ENCODE data around the gene FAM241A. TPM values are rescaled to one million over a fixed set of nuclear protein-coding genes. Genes with fewer than 3 reads are reported as not detected.

FAM241A gene
- total RNA-seq, 1 experiment from 2014 or later, result 0.90 TPM

- no peaks in the 10 kb centered on the region for H3K27me3 ChIP-seq (ENCODE audit: control insufficient read depth, insufficient read depth, low read length)
- H3K4me3 ChIP-seq (ENCODE audit: low read depth in 2 of 2, low read length in 2 of 2), result no peak overlapping the region
- no peak for TF ChIP-seq REST (IDR thresholded peaks at IDR 0.05; ENCODE audit: insufficient read depth in 1 of 2, low read depth in 2 of 2, low read length in 1 of 2)
- no peak for TF ChIP-seq TCF7L2 (IDR thresholded peaks at IDR 0.05; ENCODE audit: low read depth, low read length)
- no peak for TF ChIP-seq SIN3A (IDR thresholded peaks at IDR 0.05; ENCODE audit: borderline replicate concordance, insufficient read depth, low read depth, low read length)
- no peak for TF ChIP-seq CTCF (IDR thresholded peaks at IDR 0.05)
- no peak for TF ChIP-seq POLR2AphosphoS5 (IDR thresholded peaks at IDR 0.05; ENCODE audit: low read depth, low read length)
- intact Hi-C loops (cut with micrococcal nuclease; ENCODE audit: unreplicated experiment), result no loop called here
- H3K9me3 ChIP-seq (ENCODE audit: control insufficient read depth, insufficient read depth, low read depth, low read length), result no peaks in the 10 kb centered on the region
- no peak overlapping the region for H3K27ac ChIP-seq (ENCODE audit: low read length)
- in situ Hi-C loops (cut with HindIII; ENCODE audit: low pct_unique_long_range_greater_than_20kb, low sequenced_read_pairs), result no loop called here
- ATAC-seq, result no peak
- CTCF ChIA-PET, result no interaction called here
- no peaks in the 10 kb centered on the region for H3K36me3 ChIP-seq (ENCODE audit: control insufficient read depth, insufficient read depth, low read length)
- BruUV-seq (replicated peaks), result no TSS peak
- POLR2A ChIA-PET, result no interaction called here
- H3K4me1 ChIP-seq (ENCODE audit: control insufficient read depth, insufficient read depth, low read length), result no peaks in the 10 kb centered on the region
- no peak for DNase-seq (ENCODE audit: low read depth, low spot score)
Measured at GRCh38 chr4:112183252-112183651, 38.0 kb downstream of the FAM241A start.

GRCh38 chr4:112184438-112184837 lies 39.2 kb downstream of the FAM241A start:
- no peaks in the 10 kb centered on the region for H3K36me3 ChIP-seq (ENCODE audit: control insufficient read depth, insufficient read depth, low read length)
- in situ Hi-C loops (cut with HindIII; ENCODE audit: low pct_unique_long_range_greater_than_20kb, low sequenced_read_pairs), result no loop called here
- H3K4me3 ChIP-seq (ENCODE audit: low read depth in 2 of 2, low read length in 2 of 2), result no peak overlapping the region
- ChIA-PET CTCF (no interaction called here), POLR2A (no interaction called here)
- intact Hi-C loops (cut with micrococcal nuclease; ENCODE audit: unreplicated experiment), result no loop called here
- H3K27ac ChIP-seq (ENCODE audit: low read length), result no peak overlapping the region
- no peaks in the 10 kb centered on the region for H3K27me3 ChIP-seq (ENCODE audit: control insufficient read depth, insufficient read depth, low read length)
- H3K9me3 ChIP-seq (ENCODE audit: control insufficient read depth, insufficient read depth, low read depth, low read length), result no peaks in the 10 kb centered on the region
- DNase-seq (ENCODE audit: low read depth, low spot score) (no peak), ATAC-seq (no peak)
- BruUV-seq (replicated peaks), result no TSS peak
- TF ChIP-seq REST (IDR thresholded peaks at IDR 0.05; ENCODE audit: insufficient read depth in 1 of 2, low read depth in 2 of 2, low read length in 1 of 2), result no peak
- TF ChIP-seq CTCF (IDR thresholded peaks at IDR 0.05), result no peak
- no peak for TF ChIP-seq SIN3A (IDR thresholded peaks at IDR 0.05; ENCODE audit: borderline replicate concordance, insufficient read depth, low read depth, low read length)
- TF ChIP-seq TCF7L2 (IDR thresholded peaks at IDR 0.05; ENCODE audit: low read depth, low read length), result no peak
- no peak for TF ChIP-seq POLR2AphosphoS5 (IDR thresholded peaks at IDR 0.05; ENCODE audit: low read depth, low read length)
- no peaks in the 10 kb centered on the region for H3K4me1 ChIP-seq (ENCODE audit: control insufficient read depth, insufficient read depth, low read length)

Measured in Panc1 (cell line).